Measurements from ENCODE around the gene SLC8A1.

DNA sequence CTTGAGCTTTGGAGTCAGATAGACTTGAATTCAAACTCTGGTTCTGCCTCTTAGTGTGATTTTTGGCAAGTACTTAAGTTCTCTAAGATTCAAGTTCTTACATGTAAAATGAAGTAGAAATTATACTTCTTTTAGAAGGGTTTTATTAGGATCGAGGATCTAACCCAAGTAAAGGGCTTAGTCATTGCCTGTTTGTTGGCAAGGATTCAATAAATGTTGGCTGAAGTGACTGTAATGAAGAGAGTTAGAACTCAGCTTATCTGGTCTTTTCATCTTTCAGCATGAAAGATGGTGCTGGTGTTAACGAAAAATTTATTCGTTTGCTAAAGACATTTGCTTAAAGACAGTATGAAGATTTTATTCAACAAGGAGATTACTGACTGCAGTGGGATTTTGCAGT is 356.9 kb downstream of the SLC8A1 start:
- TF ChIP-seq, protein P1, sequence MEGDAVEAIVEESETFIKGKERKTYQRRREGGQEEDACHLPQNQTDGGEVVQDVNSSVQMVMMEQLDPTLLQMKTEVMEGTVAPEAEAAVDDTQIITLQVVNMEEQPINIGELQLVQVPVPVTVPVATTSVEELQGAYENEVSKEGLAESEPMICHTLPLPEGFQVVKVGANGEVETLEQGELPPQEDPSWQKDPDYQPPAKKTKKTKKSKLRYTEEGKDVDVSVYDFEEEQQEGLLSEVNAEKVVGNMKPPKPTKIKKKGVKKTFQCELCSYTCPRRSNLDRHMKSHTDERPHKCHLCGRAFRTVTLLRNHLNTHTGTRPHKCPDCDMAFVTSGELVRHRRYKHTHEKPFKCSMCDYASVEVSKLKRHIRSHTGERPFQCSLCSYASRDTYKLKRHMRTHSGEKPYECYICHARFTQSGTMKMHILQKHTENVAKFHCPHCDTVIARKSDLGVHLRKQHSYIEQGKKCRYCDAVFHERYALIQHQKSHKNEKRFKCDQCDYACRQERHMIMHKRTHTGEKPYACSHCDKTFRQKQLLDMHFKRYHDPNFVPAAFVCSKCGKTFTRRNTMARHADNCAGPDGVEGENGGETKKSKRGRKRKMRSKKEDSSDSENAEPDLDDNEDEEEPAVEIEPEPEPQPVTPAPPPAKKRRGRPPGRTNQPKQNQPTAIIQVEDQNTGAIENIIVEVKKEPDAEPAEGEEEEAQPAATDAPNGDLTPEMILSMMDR (IDR thresholded peaks at IDR 0.05), result no peak
- TF ChIP-seq EP300 (IDR thresholded peaks at IDR 0.05), result no peak
- TF ChIP-seq POLR2A (IDR thresholded peaks at IDR 0.05), result no peak

Data from tibial nerve (tissue), 4 donors.